Measurements from ENCODE around the gene NT5DC1.

Gene NT5DC1

GRCh38 chr6:116248577-116248976, 147.9 kb downstream of the NT5DC1 start:
- DNase-seq: no peak

GRCh38 chr6:116251568-116252384, 151.1 kb downstream of the NT5DC1 start:
- DNase-seq: peak; percentile 31

GRCh38 chr6:116253188-116253504, 152.5 kb downstream of the NT5DC1 start:
- DNase-seq: no peak

- DNase-seq: peak; percentile 99
Observed at GRCh38 chr6:116253505-116254296, 153.0 kb downstream of the NT5DC1 start, which contains the start of gene TSPYL4. Gene TSPYL4, minus strand, starts transcription at chr6:116254075. Its CDS starts 67 bp downstream, at chr6:116254008.

- DNase-seq: peak; percentile 69
Observed at GRCh38 chr6:116254297-116255056, 153.8 kb downstream of the NT5DC1 start.

GRCh38 chr6:116255246-116255800, 154.7 kb downstream of the NT5DC1 start:
- DNase-seq: peak; percentile 71

GRCh38 chr6:116256694-116257093, 156.0 kb downstream of the NT5DC1 start:
- DNase-seq: no peak

- no peak for DNase-seq
Observed at GRCh38 chr6:116258520-116258919, 157.9 kb downstream of the NT5DC1 start.

- DNase-seq: no peak
Observed at GRCh38 chr6:116263353-116263752, 162.7 kb downstream of the NT5DC1 start.

- no peak for DNase-seq
Observed at GRCh38 chr6:116265041-116265829, 164.6 kb downstream of the NT5DC1 start.

- DNase-seq: no peak
Observed at GRCh38 chr6:116266803-116267202, 166.2 kb downstream of the NT5DC1 start.

GRCh38 chr6:116267836-116268588, 167.4 kb downstream of the NT5DC1 start:
- no peak for DNase-seq

- DNase-seq: peak; percentile 88
Observed at GRCh38 chr6:116268589-116269293, 168.1 kb downstream of the NT5DC1 start.

- DNase-seq: no peak
Observed at GRCh38 chr6:116271149-116271708, 170.6 kb downstream of the NT5DC1 start.

- no peak for DNase-seq
Observed at GRCh38 chr6:116277124-116277523, 176.5 kb downstream of the NT5DC1 start.

GRCh38 chr6:116278481-116278829, 177.8 kb downstream of the NT5DC1 start:
- no peak for DNase-seq

GRCh38 chr6:116278854-116279231, 178.2 kb downstream of the NT5DC1 start:
- DNase-seq: no peak

GRCh38 chr6:116279232-116280160, 178.8 kb downstream of the NT5DC1 start, which contains the start of gene TSPYL1:
Gene TSPYL1, minus strand, starts transcription at chr6:116279930. Its CDS starts 100 bp downstream, at chr6:116279830.
- peak; percentile 99 for DNase-seq

Measured in eye (tissue), 1 donor.